Caco-2 (cell line): ENCODE measurements around the gene COPS9. TPM values are rescaled to one million over a fixed set of nuclear protein-coding genes. Genes with fewer than 3 reads are reported as not detected.

ENCODE experiments used
- BruUV-seq: library from RNA; stranded (reverse); fragments of 400-500 nt; replicated peaks from 2 replicates; lab custom pipeline; 2021; lab: Mats Ljungman, UMichigan
- CTCF ChIA-PET: fragments of 300-600 bp; sonication (Branson Sonifier 250); formaldehyde crosslinking; loops from one replicate; lab custom pipeline; 2022; ENCODE audit warnings: antibody characterized with exemption; lab: Charles Lee
- POLR2A ChIA-PET: fragments of 300-600 bp; sonication (Branson Sonifier 250); formaldehyde crosslinking; loops from one replicate; lab custom pipeline; 2022; ENCODE audit warnings: antibody characterized with exemption; lab: Charles Lee
- DNase-seq, 2 experiments: peaks; one replicate each; pipeline versions ENCODE4 v3.0.0 to v3.0.0-alpha.2; 2020 to 2022
- H3K27me3 ChIP-seq: replicated peaks from 2 replicates; pipeline ENCODE4 v1.6.0; 2011; ENCODE audit warnings: low read length; ENCODE audit not compliant: control insufficient read depth, insufficient read depth
- H3K36me3 ChIP-seq: 2 replicates; pipeline ENCODE4 v1.5.1; 2011; ENCODE audit warnings: low read length; ENCODE audit not compliant: control insufficient read depth, insufficient read depth
- H3K4me1 ChIP-seq: fragments of 250-450 bp; sonication (Bioruptor Pico); 2 replicates; pipeline ENCODE4 v1.5.1; 2020; ENCODE audit warnings: mild to moderate bottlenecking
- H3K4me3 ChIP-seq: 2 replicates; pipeline ENCODE4 v1.5.1; 2011; ENCODE audit warnings: low read depth, mild to moderate bottlenecking, control low read depth, low read length
- H3K9me3 ChIP-seq: fragments of 250-450 bp; sonication (Bioruptor Pico); 2 replicates; pipeline ENCODE4 v1.5.1; 2020; ENCODE audit warnings: mild to moderate bottlenecking, moderate library complexity
- H3K27ac Mint-ChIP-seq: one replicate; pipeline ENCODE4 v1.8.0; 2022; ENCODE audit warnings: mixed read lengths; ENCODE audit not compliant: unreplicated experiment
- H3K27me3 Mint-ChIP-seq: one replicate; pipeline ENCODE4 v1.8.0; 2022; ENCODE audit warnings: mixed read lengths; ENCODE audit not compliant: insufficient read depth, unreplicated experiment
- H3K36me3 Mint-ChIP-seq: one replicate; pipeline ENCODE4 v1.8.0; 2022; ENCODE audit warnings: mild to moderate bottlenecking, mixed read lengths; ENCODE audit not compliant: insufficient read depth, unreplicated experiment
- H3K4me1 Mint-ChIP-seq: one replicate; pipeline ENCODE4 v1.8.0; 2022; ENCODE audit warnings: low read depth, mixed read lengths; ENCODE audit not compliant: unreplicated experiment
- H3K4me3 Mint-ChIP-seq: one replicate; pipeline ENCODE4 v1.8.0; 2022; ENCODE audit warnings: mild to moderate bottlenecking, moderate library complexity, mixed read lengths; ENCODE audit not compliant: unreplicated experiment
- H3K9me3 Mint-ChIP-seq: one replicate; pipeline ENCODE4 v1.8.0; 2022; ENCODE audit warnings: mixed read lengths; ENCODE audit not compliant: unreplicated experiment
- intact Hi-C: fragments of 100-400 bp; cut with micrococcal nuclease; formaldehyde crosslinking; loops from one replicate; pipeline ENCODE4 v1.10.0; 2022; ENCODE audit not compliant: unreplicated experiment
- total RNA-seq: library from RNA; stranded (reverse); gene quantifications from 2 replicates; pipeline ENCODE4 v1.2.3, GENCODE V29; 2022
- TF ChIP-seq, protein P1 (sequence below), 2 experiments: fragments of 200-600 bp in 1 of 2; IDR thresholded peaks; 1 replicate in 1 of 2; 2 replicates in 1 of 2; pipeline versions ENCODE4 v1.5.1 to v1.8.0; 2011 to 2022; ENCODE audit warnings: antibody characterized with exemption in 1 of 2, control low read depth in 1 of 2, inconsistent platforms in 1 of 2, low read depth in 1 of 2, low read length in 1 of 2, mild to moderate bottlenecking in 1 of 2, moderate library complexity in 1 of 2; ENCODE audit not compliant: insufficient read depth in 1 of 2, severe bottlenecking in 1 of 2, unreplicated experiment in 1 of 2

The COPS9 gene
- total RNA-seq, 1 experiment from 2014 or later = 86.3 TPM

DNA sequence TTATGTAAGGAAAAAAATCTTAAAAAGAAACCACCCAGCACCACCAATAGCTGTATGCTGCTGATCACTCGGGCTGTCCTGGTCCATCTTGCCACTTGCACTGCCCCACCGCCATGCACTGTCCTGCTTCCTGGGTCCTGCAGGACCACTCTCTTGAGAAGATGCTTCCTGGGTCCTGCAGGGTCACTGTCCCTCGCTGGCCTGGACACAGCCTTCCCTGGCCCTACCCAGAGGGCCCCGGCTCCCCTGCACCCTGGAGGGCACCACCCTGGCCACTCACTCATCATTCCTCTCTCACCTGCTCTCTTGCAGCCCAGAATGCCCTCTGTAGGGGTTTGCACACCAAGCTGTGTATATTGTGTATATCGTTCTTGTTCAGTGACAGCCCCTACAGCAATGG, 6.8 kb upstream of the COPS9 start:
- Mint-ChIP-seq H3K36me3 (peaks cover 5% of the 10 kb centered on the region), H3K9me3 (no peaks in the 10 kb centered on the region), H3K27ac (no peak overlapping the region), H3K4me1 (no peaks in the 10 kb centered on the region), H3K4me3 (no peak overlapping the region), H3K27me3 (peaks cover 3% of the 10 kb centered on the region)
- DNase-seq = no peak
- TF ChIP-seq, protein P1, sequence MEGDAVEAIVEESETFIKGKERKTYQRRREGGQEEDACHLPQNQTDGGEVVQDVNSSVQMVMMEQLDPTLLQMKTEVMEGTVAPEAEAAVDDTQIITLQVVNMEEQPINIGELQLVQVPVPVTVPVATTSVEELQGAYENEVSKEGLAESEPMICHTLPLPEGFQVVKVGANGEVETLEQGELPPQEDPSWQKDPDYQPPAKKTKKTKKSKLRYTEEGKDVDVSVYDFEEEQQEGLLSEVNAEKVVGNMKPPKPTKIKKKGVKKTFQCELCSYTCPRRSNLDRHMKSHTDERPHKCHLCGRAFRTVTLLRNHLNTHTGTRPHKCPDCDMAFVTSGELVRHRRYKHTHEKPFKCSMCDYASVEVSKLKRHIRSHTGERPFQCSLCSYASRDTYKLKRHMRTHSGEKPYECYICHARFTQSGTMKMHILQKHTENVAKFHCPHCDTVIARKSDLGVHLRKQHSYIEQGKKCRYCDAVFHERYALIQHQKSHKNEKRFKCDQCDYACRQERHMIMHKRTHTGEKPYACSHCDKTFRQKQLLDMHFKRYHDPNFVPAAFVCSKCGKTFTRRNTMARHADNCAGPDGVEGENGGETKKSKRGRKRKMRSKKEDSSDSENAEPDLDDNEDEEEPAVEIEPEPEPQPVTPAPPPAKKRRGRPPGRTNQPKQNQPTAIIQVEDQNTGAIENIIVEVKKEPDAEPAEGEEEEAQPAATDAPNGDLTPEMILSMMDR (IDR thresholded peaks at IDR 0.05; ENCODE audit: insufficient read depth in 1 of 2, low read depth in 1 of 2, low read length in 1 of 2, severe bottlenecking in 1 of 2, unreplicated experiment in 1 of 2) = no peak
- H3K9me3 ChIP-seq = no peaks in the 10 kb centered on the region
- no peak overlapping the region for H3K4me3 ChIP-seq
- ChIA-PET CTCF (interaction anchor here (3.6 kb wide), 1 partner anchor 82 kb away, joined by 35 read pairs; no protein-coding TSS in a partner anchor), POLR2A (no interaction called here)
- intact Hi-C loops = loop anchor here (1.0 kb wide), 1 partner anchor 82 kb away; no protein-coding TSS in a partner anchor
- H3K36me3 ChIP-seq = no peaks in the 10 kb centered on the region
- no peaks in the 10 kb centered on the region; the same call in 1 of the 2 replicates for H3K27me3 ChIP-seq
- BruUV-seq = no TSS peak
- no peaks in the 10 kb centered on the region for H3K4me1 ChIP-seq

- H3K27ac Mint-ChIP-seq = no peak overlapping the region
- H3K4me3 Mint-ChIP-seq = no peak overlapping the region
- H3K27me3 ChIP-seq = no peaks in the 10 kb centered on the region; the same call in 1 of the 2 replicates
- ChIA-PET POLR2A (no interaction called here), CTCF (interaction anchor here (3.6 kb wide), 1 partner anchor 82 kb away, joined by 35 read pairs; no protein-coding TSS in a partner anchor)
- no peaks in the 10 kb centered on the region for H3K36me3 ChIP-seq
- peaks cover 5% of the 10 kb centered on the region for H3K36me3 Mint-ChIP-seq
- no peaks in the 10 kb centered on the region for H3K9me3 Mint-ChIP-seq
- H3K4me3 ChIP-seq = no peak overlapping the region
- TF ChIP-seq, protein P1 (IDR thresholded peaks at IDR 0.05; ENCODE audit: insufficient read depth in 1 of 2, low read depth in 1 of 2, low read length in 1 of 2, severe bottlenecking in 1 of 2, unreplicated experiment in 1 of 2) = no peak
- H3K4me1 ChIP-seq = no peaks in the 10 kb centered on the region
- DNase-seq = no peak
- BruUV-seq = no TSS peak
- peaks cover 3% of the 10 kb centered on the region for H3K27me3 Mint-ChIP-seq
- H3K9me3 ChIP-seq = no peaks in the 10 kb centered on the region
- H3K4me1 Mint-ChIP-seq = no peaks in the 10 kb centered on the region
- intact Hi-C loops = no loop called here
These were observed 6.2 kb upstream of the COPS9 start for GRCh38 chr2:240142256-240142775.

- Mint-ChIP-seq H3K27ac (no peak overlapping the region), H3K27me3 (peaks cover 3% of the 10 kb centered on the region), H3K36me3 (peaks cover 5% of the 10 kb centered on the region), H3K4me1 (no peaks in the 10 kb centered on the region), H3K9me3 (no peaks in the 10 kb centered on the region), H3K4me3 (no peak overlapping the region)
- H3K9me3 ChIP-seq = no peaks in the 10 kb centered on the region
- TF ChIP-seq, protein P1 (IDR thresholded peaks at IDR 0.05; ENCODE audit: insufficient read depth in 1 of 2, low read depth in 1 of 2, low read length in 1 of 2, severe bottlenecking in 1 of 2, unreplicated experiment in 1 of 2) = no peak
- POLR2A ChIA-PET = no interaction called here
- no peak overlapping the region for H3K4me3 ChIP-seq
- no TSS peak for BruUV-seq
- CTCF ChIA-PET = interaction anchor here (3.6 kb wide), 1 partner anchor 81 kb away, joined by 35 read pairs; no protein-coding TSS in a partner anchor
- no peak for DNase-seq
- H3K4me1 ChIP-seq = 0 out of 2 replicates have a peak, but pooled peaks cover 3% of the 10 kb centered on the region
- no peaks in the 10 kb centered on the region for H3K36me3 ChIP-seq
- no peaks in the 10 kb centered on the region; the same call in 1 of the 2 replicates for H3K27me3 ChIP-seq
- intact Hi-C loops = no loop called here
These were observed 5.6 kb upstream of the COPS9 start for GRCh38 chr2:240141736-240142135.
